Gastroesophageal sphincter (tissue), 3 donors: Measurements from ENCODE around the gene DOCK2.

Experiments used
- POLR2A ChIP-seq, 2 donors: fragments of 450-650 bp; IDR thresholded peaks; one replicate each; pipeline ENCODE4 v1.6.1; 2017; ENCODE audit warnings: antibody characterized with exemption in 2 of 2, mild to moderate bottlenecking in 2 of 2, moderate library complexity in 1 of 2
- TF ChIP-seq, protein P1 (sequence below), 4 experiments: fragments of 200-600 bp in 2 of 4; fragments of 450-650 bp in 2 of 4; sonication (generic) in 1 of 4; IDR thresholded peaks; one replicate each; pipeline ENCODE4 v1.5.1; 2017 to 2019; ENCODE audit warnings: antibody characterized with exemption in 4 of 4, mild to moderate bottlenecking in 2 of 4, moderate library complexity in 2 of 4

DNA sequence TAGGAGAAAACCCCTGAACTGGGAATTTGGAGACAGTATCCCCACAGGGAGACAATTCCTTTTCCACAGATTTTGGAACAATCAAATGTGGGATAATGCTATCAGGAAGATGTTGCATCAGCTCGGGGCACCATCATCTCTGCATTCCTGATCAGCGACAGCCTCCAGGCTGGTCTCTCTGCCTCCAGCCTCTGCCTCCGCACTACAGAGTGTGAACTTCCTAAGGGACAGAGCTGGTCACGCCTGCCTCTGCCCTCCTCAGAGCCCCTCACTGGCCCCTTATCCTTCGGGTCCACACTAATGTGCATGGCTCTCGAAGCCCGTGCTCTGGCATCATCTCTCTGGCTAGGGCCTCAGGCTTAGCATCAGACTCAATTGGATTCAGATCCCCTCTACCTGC, 477.2 kb downstream of the DOCK2 start:
- TF ChIP-seq, protein P1, sequence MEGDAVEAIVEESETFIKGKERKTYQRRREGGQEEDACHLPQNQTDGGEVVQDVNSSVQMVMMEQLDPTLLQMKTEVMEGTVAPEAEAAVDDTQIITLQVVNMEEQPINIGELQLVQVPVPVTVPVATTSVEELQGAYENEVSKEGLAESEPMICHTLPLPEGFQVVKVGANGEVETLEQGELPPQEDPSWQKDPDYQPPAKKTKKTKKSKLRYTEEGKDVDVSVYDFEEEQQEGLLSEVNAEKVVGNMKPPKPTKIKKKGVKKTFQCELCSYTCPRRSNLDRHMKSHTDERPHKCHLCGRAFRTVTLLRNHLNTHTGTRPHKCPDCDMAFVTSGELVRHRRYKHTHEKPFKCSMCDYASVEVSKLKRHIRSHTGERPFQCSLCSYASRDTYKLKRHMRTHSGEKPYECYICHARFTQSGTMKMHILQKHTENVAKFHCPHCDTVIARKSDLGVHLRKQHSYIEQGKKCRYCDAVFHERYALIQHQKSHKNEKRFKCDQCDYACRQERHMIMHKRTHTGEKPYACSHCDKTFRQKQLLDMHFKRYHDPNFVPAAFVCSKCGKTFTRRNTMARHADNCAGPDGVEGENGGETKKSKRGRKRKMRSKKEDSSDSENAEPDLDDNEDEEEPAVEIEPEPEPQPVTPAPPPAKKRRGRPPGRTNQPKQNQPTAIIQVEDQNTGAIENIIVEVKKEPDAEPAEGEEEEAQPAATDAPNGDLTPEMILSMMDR (IDR thresholded peaks at IDR 0.05): no peak
- no peak for TF ChIP-seq POLR2A (IDR thresholded peaks at IDR 0.05)
